Body of pancreas (tissue), 4 donors: ENCODE measurements around the gene STIM2. TPM values are rescaled to one million over a fixed set of nuclear protein-coding genes. Genes with fewer than 3 reads are reported as not detected.

Experiments used
- ATAC-seq: fragments of 150-250 bp; one replicate; pipeline ENCODE4 v1.9.1; 2016
- DNase-seq, 4 donors: peaks; one replicate each; pipeline ENCODE4 v3.0.0-alpha.2; 2019
- H3K27ac ChIP-seq, 4 donors: fragments of 200-600 bp; sonication (generic); 1 replicate in 3 of 4; 2 replicates in 1 of 4; pipeline versions ENCODE4 v1.5.1 to v1.6.1; 2016 to 2019; ENCODE audit warnings: mild to moderate bottlenecking in 1 of 4, mixed read lengths in 1 of 4, moderate library complexity in 1 of 4
- H3K27me3 ChIP-seq, 2 donors: fragments of 200-600 bp; sonication (generic); one replicate each; pipeline ENCODE4 v1.6.0; 2016; ENCODE audit warnings: mild to moderate bottlenecking in 1 of 2
- H3K36me3 ChIP-seq, 2 donors: fragments of 200-600 bp; sonication (generic); replicated peaks in 1 of 2; 2 replicates each; pipeline ENCODE4 v1.5.1; 2016; ENCODE audit warnings: low read depth in 2 of 2; ENCODE audit not compliant: insufficient read depth in 1 of 2
- H3K4me1 ChIP-seq: fragments of 200-600 bp; sonication (generic); one replicate; pipeline ENCODE4 v1.6.0; 2016
- H3K4me3 ChIP-seq, 2 donors: fragments of 200-600 bp; sonication (generic); 1 replicate in 1 of 2; 2 replicates in 1 of 2; pipeline ENCODE4 v1.5.1; 2016 to 2019
- H3K9me3 ChIP-seq, 3 donors: fragments of 200-600 bp; sonication (generic); 1 replicate in 2 of 3; 2 replicates in 1 of 3; pipeline ENCODE4 v1.5.1; 2016
- POLR2A ChIP-seq, 3 donors: fragments of 450-650 bp; IDR thresholded peaks; one replicate each; pipeline ENCODE4 v1.6.1; 2016; ENCODE audit warnings: antibody characterized with exemption in 3 of 3, mild to moderate bottlenecking in 2 of 3
- WGBS, 2 donors: methylation state at CpG; one replicate each; pipeline ENCODE4 v1.1.5; 2017; 5-methylcytosine and 5-hydroxymethylcytosine counted together
- intact Hi-C: fragments of 100-400 bp; cut with DNase I; formaldehyde crosslinking; loops from one replicate; pipeline ENCODE4 v1.15.1; 2023
- total RNA-seq, 2 donors: library from RNA; depleted of rRNA; stranded (reverse); fragments of >200 nt; gene quantifications; one replicate each; pipeline ENCODE4 v1.1.0, GENCODE V29; 2016
- TF ChIP-seq, protein P1 (sequence below), 7 experiments: fragments of 450-650 bp in 4 of 7; fragments of 200-600 bp in 3 of 7; sonication (generic) in 3 of 7; IDR thresholded peaks; one replicate each; pipeline ENCODE4 v1.5.1; 2016 to 2019; ENCODE audit warnings: antibody characterized with exemption in 7 of 7

STIM2 gene
- total RNA-seq, 2 donors from 2014 or later = 10.9 to 53.4 TPM

DNA sequence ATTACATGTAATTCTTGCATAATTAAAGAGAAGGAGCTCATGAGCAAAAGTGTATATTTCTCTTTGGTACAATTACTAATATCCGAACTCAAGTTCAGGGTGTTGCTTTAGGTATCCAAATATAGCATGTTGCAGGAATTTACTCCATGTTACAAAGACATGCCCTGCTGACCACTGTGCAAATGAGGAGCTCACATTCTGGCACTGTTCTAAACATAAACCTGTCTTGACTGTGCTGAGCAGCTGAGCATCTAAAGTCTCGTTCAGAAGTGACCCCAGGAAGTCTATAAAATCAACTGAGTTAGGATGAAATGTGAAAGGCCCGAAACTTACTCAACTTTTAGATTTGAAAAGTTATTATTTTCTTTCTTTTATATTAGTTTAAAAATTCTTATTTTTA lies 124.3 kb downstream of the STIM2 start:
- Histone ChIP-seq H3K4me1 (peaks cover 16% of the 10 kb centered on the region), H3K27me3 (no peaks in the 10 kb centered on the region), H3K36me3 (no peaks in the 10 kb centered on the region), H3K4me3 (no peak overlapping the region), H3K9me3 (no peaks in the 10 kb centered on the region), H3K27ac (no peak overlapping the region)
- TF ChIP-seq, protein P1, sequence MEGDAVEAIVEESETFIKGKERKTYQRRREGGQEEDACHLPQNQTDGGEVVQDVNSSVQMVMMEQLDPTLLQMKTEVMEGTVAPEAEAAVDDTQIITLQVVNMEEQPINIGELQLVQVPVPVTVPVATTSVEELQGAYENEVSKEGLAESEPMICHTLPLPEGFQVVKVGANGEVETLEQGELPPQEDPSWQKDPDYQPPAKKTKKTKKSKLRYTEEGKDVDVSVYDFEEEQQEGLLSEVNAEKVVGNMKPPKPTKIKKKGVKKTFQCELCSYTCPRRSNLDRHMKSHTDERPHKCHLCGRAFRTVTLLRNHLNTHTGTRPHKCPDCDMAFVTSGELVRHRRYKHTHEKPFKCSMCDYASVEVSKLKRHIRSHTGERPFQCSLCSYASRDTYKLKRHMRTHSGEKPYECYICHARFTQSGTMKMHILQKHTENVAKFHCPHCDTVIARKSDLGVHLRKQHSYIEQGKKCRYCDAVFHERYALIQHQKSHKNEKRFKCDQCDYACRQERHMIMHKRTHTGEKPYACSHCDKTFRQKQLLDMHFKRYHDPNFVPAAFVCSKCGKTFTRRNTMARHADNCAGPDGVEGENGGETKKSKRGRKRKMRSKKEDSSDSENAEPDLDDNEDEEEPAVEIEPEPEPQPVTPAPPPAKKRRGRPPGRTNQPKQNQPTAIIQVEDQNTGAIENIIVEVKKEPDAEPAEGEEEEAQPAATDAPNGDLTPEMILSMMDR (IDR thresholded peaks at IDR 0.05) = no peak
- TF ChIP-seq POLR2A (IDR thresholded peaks at IDR 0.05) = no peak
- DNase-seq (no peak), ATAC-seq (no peak)
- WGBS, 2 donors = 84 to 91% methylated on average over 3 of the region's 3 CpGs
- intact Hi-C loops = no loop called here

DNA sequence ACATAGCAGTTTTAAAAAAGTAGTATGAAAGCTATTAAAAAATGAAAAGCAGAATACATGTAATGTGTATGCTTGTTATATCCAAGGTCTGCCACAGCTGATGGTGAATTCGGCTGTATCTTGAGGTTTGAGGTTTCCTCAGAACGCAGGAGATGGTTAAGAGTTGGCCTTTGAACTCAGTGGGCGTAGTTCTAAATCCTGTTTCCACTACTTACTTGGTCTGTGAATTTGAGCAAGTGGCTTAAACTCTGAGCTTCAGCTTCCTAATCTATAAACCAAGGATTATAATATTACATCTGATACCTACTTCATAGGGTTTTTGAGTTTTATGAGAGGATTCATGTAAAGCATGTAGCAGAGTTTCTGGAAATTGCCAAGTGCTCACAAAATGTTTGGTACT lies 125.2 kb downstream of the STIM2 start:
- intact Hi-C loops = no loop called here
- no peaks in the 10 kb centered on the region for H3K9me3 ChIP-seq
- no peak for ATAC-seq
- peaks cover 16% of the 10 kb centered on the region for H3K4me1 ChIP-seq
- 16 to 39% methylated on average over 3 of the region's 3 CpGs for WGBS, 2 donors
- DNase-seq = no peak
- no peak overlapping the region for H3K4me3 ChIP-seq
- H3K27me3 ChIP-seq = no peaks in the 10 kb centered on the region
- H3K36me3 ChIP-seq = no peaks in the 10 kb centered on the region
- TF ChIP-seq POLR2A (IDR thresholded peaks at IDR 0.05) = no peak
- TF ChIP-seq, protein P1 (IDR thresholded peaks at IDR 0.05) = no peak
- H3K27ac ChIP-seq = no peak overlapping the region

DNA sequence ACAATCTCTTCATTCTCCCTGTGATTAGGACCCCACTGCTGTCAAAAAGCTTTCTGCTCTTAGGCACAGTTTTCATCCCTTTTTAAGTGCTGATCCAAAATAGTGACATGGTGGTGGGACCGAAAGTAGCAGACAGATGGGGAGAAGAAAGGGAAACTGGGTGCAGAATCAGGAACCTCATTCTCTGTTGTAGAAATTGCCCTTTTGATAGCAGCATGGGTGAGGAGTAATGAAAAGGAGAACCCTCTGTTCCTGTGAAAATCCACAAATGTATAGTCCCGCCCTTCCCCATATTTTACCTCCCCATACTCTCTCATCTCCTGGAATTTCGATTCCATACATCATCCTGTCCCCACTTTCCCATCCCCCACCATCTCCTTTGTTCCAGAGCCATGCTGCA lies 126.5 kb downstream of the STIM2 start:
- Histone ChIP-seq H3K4me3 (no peak overlapping the region), H3K27me3 (no peaks in the 10 kb centered on the region), H3K36me3 (no peaks in the 10 kb centered on the region), H3K4me1 (peaks cover 16% of the 10 kb centered on the region), H3K9me3 (no peaks in the 10 kb centered on the region), H3K27ac (no peak overlapping the region)
- no peak for DNase-seq
- TF ChIP-seq, protein P1 (IDR thresholded peaks at IDR 0.05) = no peak
- TF ChIP-seq POLR2A (IDR thresholded peaks at IDR 0.05) = no peak
- no peak for ATAC-seq
- intact Hi-C loops = no loop called here
- 91 to 100% methylated on average over 3 of the region's 3 CpGs for WGBS, 2 donors

DNA sequence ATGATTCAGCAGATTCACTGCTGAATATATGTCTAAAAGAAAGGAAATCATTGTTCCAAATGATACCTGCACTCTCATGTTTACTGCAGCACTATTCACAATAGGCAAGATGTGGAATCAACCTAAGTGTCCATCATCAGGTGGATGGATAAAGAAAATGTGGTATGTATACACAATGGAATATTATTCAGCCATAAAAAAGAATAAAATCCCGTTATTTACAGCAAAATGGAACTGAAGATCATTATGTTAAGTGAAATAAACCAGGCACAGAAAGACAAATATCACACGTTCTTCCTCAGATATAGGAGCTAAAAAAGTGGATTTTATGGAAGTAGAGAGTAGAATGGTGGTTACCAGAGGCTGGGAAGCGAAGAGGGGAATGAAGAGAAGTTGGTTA lies 130.4 kb downstream of the STIM2 start:
- no peak for ATAC-seq
- Histone ChIP-seq H3K36me3 (no peaks in the 10 kb centered on the region), H3K4me1 (no peaks in the 10 kb centered on the region), H3K4me3 (no peak overlapping the region), H3K27ac (no peak overlapping the region), H3K27me3 (no peaks in the 10 kb centered on the region), H3K9me3 (no peaks in the 10 kb centered on the region)
- no peak for DNase-seq
- 92 to 95% methylated on average over 3 of the region's 3 CpGs for WGBS, 2 donors
- intact Hi-C loops = no loop called here
- TF ChIP-seq POLR2A (IDR thresholded peaks at IDR 0.05) = no peak
- TF ChIP-seq, protein P1 (IDR thresholded peaks at IDR 0.05) = no peak

DNA sequence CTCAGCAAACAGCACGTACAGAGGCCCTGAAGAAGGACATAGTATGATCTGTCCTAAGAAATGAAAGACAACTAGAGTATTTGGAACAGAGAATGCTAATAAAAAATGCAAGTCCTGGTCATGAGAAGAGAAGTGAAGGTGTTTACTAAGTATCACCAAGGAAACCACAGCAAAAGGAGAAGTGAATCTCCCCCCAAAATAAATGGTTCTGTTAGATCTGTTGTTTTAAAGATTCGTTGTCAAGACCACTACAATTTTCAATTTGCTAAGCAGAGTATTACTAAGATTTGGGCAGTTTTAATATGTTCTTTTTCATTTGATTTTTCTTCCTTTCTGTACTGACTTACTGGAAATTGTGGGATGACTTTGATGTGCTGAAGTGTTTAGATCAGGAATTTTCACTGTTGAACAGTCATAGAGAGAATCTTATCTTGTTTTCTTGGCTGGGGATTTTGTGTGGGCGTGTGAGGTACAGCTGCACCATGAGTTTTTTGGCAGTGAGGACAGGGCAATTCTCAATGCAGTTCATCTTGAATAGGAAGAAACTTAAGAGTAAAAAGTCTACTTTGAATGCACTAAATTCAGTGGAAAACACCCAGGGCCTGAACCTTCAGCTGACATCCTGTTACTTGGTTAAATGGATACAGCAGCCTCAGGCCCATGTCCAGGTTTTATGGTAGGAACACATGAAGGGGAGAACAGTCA lies 132.2 kb downstream of the STIM2 start:
- no peak for TF ChIP-seq POLR2A (IDR thresholded peaks at IDR 0.05)
- TF ChIP-seq, protein P1 (IDR thresholded peaks at IDR 0.05) = no peak
- Histone ChIP-seq H3K27ac (peak overlapping the region in 1 of 4 donors; percentile 30), H3K4me3 (no peak overlapping the region), H3K27me3 (no peaks in the 10 kb centered on the region), H3K36me3 (no peaks in the 10 kb centered on the region), H3K4me1 (no peaks in the 10 kb centered on the region), H3K9me3 (no peaks in the 10 kb centered on the region)
- ATAC-seq = no peak
- peak in 2 of 4 donors; percentile 9 to 31 for DNase-seq
- 59 to 61% methylated on average over 3 of the region's 3 CpGs for WGBS, 2 donors
- intact Hi-C loops = no loop called here
